Glutamatergic neuron (in vitro differentiated cells): ENCODE measurements around the gene OVOL1. TPM values are rescaled to one million over a fixed set of nuclear protein-coding genes. Genes with fewer than 3 reads are reported as not detected.

Experiments
- DNase-seq: peaks from one replicate; pipeline ENCODE4 v3.0.0; 2022
- H3K27ac Mint-ChIP-seq: one replicate; pipeline ENCODE4 v1.8.0; 2020; ENCODE audit warnings: mild to moderate bottlenecking, mixed read lengths, inconsistent platforms; ENCODE audit not compliant: unreplicated experiment
- H3K27me3 Mint-ChIP-seq: one replicate; pipeline ENCODE4 v1.8.0; 2020; ENCODE audit warnings: mild to moderate bottlenecking, moderate library complexity, mixed read lengths, inconsistent platforms; ENCODE audit not compliant: unreplicated experiment
- H3K36me3 Mint-ChIP-seq: one replicate; pipeline ENCODE4 v1.8.0; 2020; ENCODE audit warnings: mild to moderate bottlenecking, mixed read lengths, inconsistent platforms; ENCODE audit not compliant: unreplicated experiment
- H3K4me1 Mint-ChIP-seq: one replicate; pipeline ENCODE4 v1.8.0; 2020; ENCODE audit warnings: mild to moderate bottlenecking, low read depth, mixed read lengths, inconsistent platforms; ENCODE audit not compliant: unreplicated experiment
- H3K4me3 Mint-ChIP-seq: one replicate; pipeline ENCODE4 v1.8.0; 2020; ENCODE audit warnings: mild to moderate bottlenecking, mixed read lengths, inconsistent platforms; ENCODE audit not compliant: unreplicated experiment
- H3K9me3 Mint-ChIP-seq: one replicate; pipeline ENCODE4 v1.8.0; 2020; ENCODE audit warnings: mild to moderate bottlenecking, moderate library complexity, mixed read lengths, inconsistent platforms; ENCODE audit not compliant: unreplicated experiment
- CTCF ChIP-seq: fragments of 200-600 bp; sonication (generic); IDR thresholded peaks from one replicate; pipeline ENCODE4 v1.5.0; 2021; ENCODE audit not compliant: partially characterized antibody, unreplicated experiment
- long read RNA-seq: library from polyadenylated mRNA; unstranded; transcript quantifications from one replicate; pipeline ENCODE4 v2.0.0, GENCODE V29; 2020; ENCODE audit not compliant: unreplicated experiment
- total RNA-seq: library from RNA; stranded (reverse); fragmentation: NEBNext Ultra II Directional; extraction: Animal tissue kit (Norgen Biotek cat#: 25700); gene quantifications from one replicate; pipeline ENCODE4 v1.2.1, GENCODE V29; 2021; ENCODE audit not compliant: unreplicated experiment

Gene OVOL1
- not detected for total RNA-seq
- long read RNA-seq, result 0 reads

- H3K27ac Mint-ChIP-seq, result no peak within 1 kb of the TSS
- H3K4me1 Mint-ChIP-seq, result peaks cover 3% of the 10 kb centered on the region
- TF ChIP-seq CTCF, result no peak
- no peak within 1 kb of the TSS for H3K4me3 Mint-ChIP-seq
- DNase-seq, result no peak
- peaks cover 6% of the 10 kb centered on the region for H3K9me3 Mint-ChIP-seq
- peaks cover 4% of the 10 kb centered on the region for H3K36me3 Mint-ChIP-seq
- peaks cover 18% of the 10 kb centered on the region for H3K27me3 Mint-ChIP-seq
Observed at GRCh38 chr11:65786786-65787636, at the start of gene OVOL1. Gene OVOL1, plus strand, starts transcription at chr11:65787063. Its CDS starts 311 bp downstream, at chr11:65787374.

GRCh38 chr11:65739022-65739421, 47.8 kb upstream of the OVOL1 start:
- Mint-ChIP-seq H3K9me3 (peaks cover 6% of the 10 kb centered on the region), H3K36me3 (peaks cover 9% of the 10 kb centered on the region), H3K4me1 (no peaks in the 10 kb centered on the region), H3K27ac (no peak overlapping the region), H3K27me3 (no peaks in the 10 kb centered on the region), H3K4me3 (no peak overlapping the region)
- TF ChIP-seq CTCF, result no peak
- no peak for DNase-seq

- no peak for DNase-seq
- no peaks in the 10 kb centered on the region for H3K27me3 Mint-ChIP-seq
- peaks cover 5% of the 10 kb centered on the region for H3K36me3 Mint-ChIP-seq
- no peak overlapping the region for H3K4me3 Mint-ChIP-seq
- H3K27ac Mint-ChIP-seq, result no peak overlapping the region
- TF ChIP-seq CTCF, result no peak
- no peaks in the 10 kb centered on the region for H3K4me1 Mint-ChIP-seq
- peaks cover 6% of the 10 kb centered on the region for H3K9me3 Mint-ChIP-seq
Observed at GRCh38 chr11:65741185-65741584, 45.7 kb upstream of the OVOL1 start.

GRCh38 chr11:65742353-65742752, 44.5 kb upstream of the OVOL1 start:
- DNase-seq, result no peak
- Mint-ChIP-seq H3K27ac (no peak overlapping the region), H3K36me3 (peaks cover 5% of the 10 kb centered on the region), H3K9me3 (peaks cover 6% of the 10 kb centered on the region), H3K4me3 (no peak overlapping the region), H3K27me3 (no peaks in the 10 kb centered on the region), H3K4me1 (no peaks in the 10 kb centered on the region)
- no peak for TF ChIP-seq CTCF

GRCh38 chr11:65743681-65744025, 43.2 kb upstream of the OVOL1 start:
- no peak for TF ChIP-seq CTCF
- H3K27ac Mint-ChIP-seq, result no peak overlapping the region

More at GRCh38 chr11:65743681-65744025, 43.2 kb upstream of the OVOL1 start:
- Mint-ChIP-seq H3K4me3 (no peak overlapping the region), H3K4me1 (no peaks in the 10 kb centered on the region), H3K27me3 (no peaks in the 10 kb centered on the region), H3K9me3 (peaks cover 3% of the 10 kb centered on the region), H3K36me3 (peaks cover under 1% of the 10 kb centered on the region)
- DNase-seq, result no peak
